Naive thymus-derived CD8-positive, alpha-beta T cell (primary cell): ENCODE results near the gene NOP56. TPM values are rescaled to one million over a fixed set of nuclear protein-coding genes. Genes with fewer than 3 reads are reported as not detected.

Experiments used
- ATAC-seq, 2 donors: fragments of 150-1000 bp; cut with Tn5 transposase in 1 of 2; sonication (Bioruptor Pico), chemical (Tn5 transposase) in 1 of 2; 1 replicate in 1 of 2; 2 replicates in 1 of 2; pipeline ENCODE4 v1.10.0; 2021; ENCODE audit warnings: mild to moderate bottlenecking in 2 of 2, moderate library complexity in 2 of 2
- POLR2A ChIA-PET: fragments of 350-600 bp; sonication (Branson Sonifier 250); formaldehyde crosslinking; loops from one replicate; lab custom pipeline; 2021; ENCODE audit warnings: antibody characterized with exemption; lab: Charles Lee
- DNase-seq, 10 donors: peaks; one replicate each; pipeline versions ENCODE4 v3.0.0 to v3.0.0-alpha.2; 2020 to 2022
- H3K27ac Mint-ChIP-seq, 10 donors: one replicate each; pipeline ENCODE4 v1.8.0; 2020 to 2022; ENCODE audit warnings: mild to moderate bottlenecking in 10 of 10, mixed read lengths in 10 of 10, moderate library complexity in 4 of 10, inconsistent platforms in 1 of 10
- H3K27me3 Mint-ChIP-seq, 5 donors: one replicate each; pipeline ENCODE4 v1.8.0; 2021 to 2022; ENCODE audit warnings: mixed read lengths in 5 of 5
- H3K36me3 Mint-ChIP-seq, 3 donors: one replicate each; pipeline ENCODE4 v1.8.0; 2020 to 2022; ENCODE audit warnings: mixed read lengths in 3 of 3, mild to moderate bottlenecking in 2 of 3, inconsistent platforms in 1 of 3
- H3K4me1 Mint-ChIP-seq, 4 donors: one replicate each; pipeline ENCODE4 v1.8.0; 2021 to 2022; ENCODE audit warnings: mixed read lengths in 4 of 4
- H3K4me3 Mint-ChIP-seq, 10 donors: one replicate each; pipeline ENCODE4 v1.8.0; 2020 to 2022; ENCODE audit warnings: mild to moderate bottlenecking in 10 of 10, mixed read lengths in 10 of 10, moderate library complexity in 6 of 10, inconsistent platforms in 1 of 10
- H3K9me3 Mint-ChIP-seq, 9 donors: one replicate each; pipeline ENCODE4 v1.8.0; 2020 to 2022; ENCODE audit warnings: mixed read lengths in 9 of 9, mild to moderate bottlenecking in 3 of 9, inconsistent platforms in 1 of 9, moderate library complexity in 1 of 9
- polyA plus RNA-seq, 3 donors: library from polyadenylated mRNA; unstranded; fragments of 300-500 nt; fragmentation: Illumina TruSeq; gene quantifications; one replicate each; pipeline ENCODE4 v1.2.3, GENCODE V29; 2021
- total RNA-seq, 8 experiments: library from RNA in 2 of 8; stranded (reverse) in 2 of 8; gene quantifications; one replicate each; pipeline ENCODE4 v1.2.3 and lab custom pipeline; 2021 to 2026

The NOP56 gene
- total and polyA plus RNA-seq, 5 experiments from 2014 or later = 72.3 to 279 (median 115) TPM

DNA sequence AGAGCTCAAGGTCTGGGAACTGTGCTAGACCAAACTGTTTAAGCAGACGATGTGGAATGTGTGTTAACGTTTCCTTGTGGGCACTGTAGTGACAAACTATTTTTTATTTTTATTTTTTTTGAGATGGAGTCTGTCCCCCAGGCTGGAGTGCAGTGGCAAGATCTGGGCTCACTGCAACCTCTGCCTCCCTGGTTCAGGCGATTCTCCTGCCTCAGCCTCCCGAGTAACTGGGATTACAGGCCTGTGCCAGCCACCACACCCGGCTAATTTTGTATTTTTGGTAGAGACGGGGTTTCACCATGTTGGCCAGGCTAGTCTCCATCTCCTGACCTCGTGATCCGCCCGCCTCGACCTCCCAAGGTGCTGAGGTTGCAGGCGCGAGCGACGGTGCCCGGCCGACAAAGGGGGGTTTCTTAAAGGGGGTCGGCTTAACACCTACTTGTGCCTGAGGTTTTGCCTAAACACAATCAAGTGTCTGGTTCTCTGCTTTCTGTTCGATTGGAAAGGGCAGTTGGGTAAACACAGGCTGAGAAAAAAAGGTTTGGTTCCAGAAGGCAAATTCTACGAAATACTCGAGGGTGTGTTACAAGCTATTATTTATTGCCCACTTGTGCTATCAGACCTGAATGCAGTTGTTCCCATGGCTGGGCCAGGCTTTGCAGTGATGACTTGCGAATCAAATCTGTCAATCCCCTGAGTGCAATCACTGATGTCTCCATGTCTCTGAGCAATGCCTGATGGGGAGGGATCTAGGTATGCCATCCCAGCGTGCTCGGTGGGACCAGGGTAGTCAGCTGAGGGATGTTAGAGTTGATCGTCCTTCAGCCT, 1.3 kb downstream of the NOP56 start:
- DNase-seq (no peak), ATAC-seq (no peak)
- Mint-ChIP-seq H3K4me3 (peak overlapping the region; percentile 81 to 93 (median 86)), H3K27ac (peak overlapping the region; percentile 57 to 92 (median 85)), H3K36me3 (peaks cover 0 to 52% (median 11%) of the 10 kb centered on the region in 3 donors), H3K27me3 (no peaks in the 10 kb centered on the region), H3K9me3 (no peaks in the 10 kb centered on the region), H3K4me1 (peaks cover 6 to 40% (median 37%) of the 10 kb centered on the region in 4 donors)
- POLR2A ChIA-PET = interaction anchor here (0.5 to 5.5 kb wide), 12 partner anchors 11 to 400 kb away, joined by 3 to 150 read pairs (median 11); partner anchors contain the start of genes IDH3B, PCED1A, PTPRA and SNRPB

- no peaks in the 10 kb centered on the region for H3K9me3 Mint-ChIP-seq
These were observed 2.0 kb downstream of the NOP56 start for GRCh38 chr20:2654384-2654822.

GRCh38 chr20:2654831-2655230, 2.4 kb downstream of the NOP56 start:
- DNase-seq (no peak), ATAC-seq (no peak)
- Mint-ChIP-seq H3K27me3 (no peaks in the 10 kb centered on the region), H3K4me1 (peaks cover 6 to 42% (median 35%) of the 10 kb centered on the region in 4 donors), H3K27ac (peak overlapping the region in 8 of 10 donors; percentile 28 to 87 (median 74)), H3K9me3 (no peaks in the 10 kb centered on the region), H3K4me3 (peak overlapping the region; percentile 81 to 93 (median 86)), H3K36me3 (peaks cover 0 to 62% (median 14%) of the 10 kb centered on the region in 3 donors)
- POLR2A ChIA-PET = interaction anchor here (1.1 to 5.5 kb wide), 3 partner anchors 10 to 87 kb away, joined by 3 to 150 read pairs (median 29); partner anchors contain the start of gene IDH3B

More at GRCh38 chr20:2654384-2654822, 2.0 kb downstream of the NOP56 start:
- Mint-ChIP-seq H3K27me3 (no peaks in the 10 kb centered on the region), H3K4me1 (peaks cover 6 to 40% (median 37%) of the 10 kb centered on the region in 4 donors), H3K4me3 (peak overlapping the region; percentile 81 to 93 (median 86)), H3K27ac (peak overlapping the region in 9 of 10 donors; percentile 28 to 88 (median 73)), H3K36me3 (peaks cover 0 to 58% (median 11%) of the 10 kb centered on the region in 3 donors)
- no peak for DNase-seq
- no peak for ATAC-seq
- POLR2A ChIA-PET = interaction anchor here (1.1 to 5.5 kb wide), 3 partner anchors 10 to 87 kb away, joined by 3 to 150 read pairs (median 29); partner anchors contain the start of gene IDH3B

DNA sequence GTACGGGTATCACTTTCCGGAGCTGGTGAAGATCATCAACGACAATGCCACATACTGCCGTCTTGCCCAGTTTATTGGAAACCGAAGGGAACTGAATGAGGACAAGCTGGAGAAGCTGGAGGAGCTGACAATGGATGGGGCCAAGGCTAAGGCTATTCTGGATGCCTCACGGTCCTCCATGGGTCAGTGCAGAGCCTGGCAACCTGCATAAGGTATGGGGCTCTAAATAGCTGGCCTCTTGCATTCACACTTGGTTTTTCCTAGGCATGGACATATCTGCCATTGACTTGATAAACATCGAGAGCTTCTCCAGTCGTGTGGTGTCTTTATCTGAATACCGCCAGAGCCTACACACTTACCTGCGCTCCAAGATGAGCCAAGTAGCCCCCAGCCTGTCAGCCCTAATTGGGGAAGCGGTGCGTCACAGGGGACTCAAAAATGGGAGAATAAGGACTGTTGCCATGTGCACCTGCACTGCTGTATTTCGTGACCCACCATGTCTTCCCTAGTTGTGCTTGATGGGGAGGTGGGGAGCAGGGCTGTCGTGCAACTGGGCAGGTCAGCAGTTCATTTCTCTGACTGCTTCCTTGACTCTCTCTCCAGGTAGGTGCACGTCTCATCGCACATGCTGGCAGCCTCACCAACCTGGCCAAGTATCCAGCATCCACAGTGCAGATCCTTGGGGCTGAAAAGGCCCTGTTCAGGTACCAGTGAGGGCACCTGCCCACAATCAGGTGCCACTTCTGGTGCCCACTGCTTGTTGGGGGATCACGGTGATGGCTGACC, 3.1 kb downstream of the NOP56 start:
- Mint-ChIP-seq H3K4me1 (peaks cover 6 to 36% (median 33%) of the 10 kb centered on the region in 4 donors), H3K4me3 (no peak overlapping the region), H3K9me3 (no peaks in the 10 kb centered on the region), H3K36me3 (peaks cover 0 to 69% (median 14%) of the 10 kb centered on the region in 3 donors), H3K27ac (peak overlapping the region in 7 of 10 donors; percentile 36 to 84 (median 71)), H3K27me3 (no peaks in the 10 kb centered on the region)
- POLR2A ChIA-PET = interaction anchor here (5.5 kb wide), 1 partner anchor 9 kb away, joined by 150 read pairs; the partner anchor contains the start of gene IDH3B
- ATAC-seq = no peak
- no peak for DNase-seq

GRCh38 chr20:2656471-2657117, 4.2 kb downstream of the NOP56 start:
- Mint-ChIP-seq H3K27ac (peak overlapping the region in 1 of 10 donors; percentile 51), H3K27me3 (no peaks in the 10 kb centered on the region), H3K36me3 (peaks cover 2 to 80% (median 16%) of the 10 kb centered on the region in 3 donors), H3K9me3 (no peaks in the 10 kb centered on the region), H3K4me3 (peak overlapping the region in 1 of 10 donors; percentile 18), H3K4me1 (peaks cover 7 to 36% (median 27%) of the 10 kb centered on the region in 4 donors)
- DNase-seq = no peak
- no peak for ATAC-seq
- POLR2A ChIA-PET = interaction anchor here (0.5 kb wide), 1 partner anchor 86 kb away, joined by 3 read pairs; no protein-coding TSS in a partner anchor

- no peaks in the 10 kb centered on the region for H3K9me3 Mint-ChIP-seq
- peak overlapping the region in 1 of 10 donors; percentile 13 for H3K27ac Mint-ChIP-seq
- H3K36me3 Mint-ChIP-seq = peaks cover 4 to 86% (median 22%) of the 10 kb centered on the region in 3 donors
- no peak overlapping the region for H3K4me3 Mint-ChIP-seq
- no peaks in the 10 kb centered on the region for H3K27me3 Mint-ChIP-seq
- DNase-seq = no peak
- no peak for ATAC-seq
- peaks cover 11 to 41% (median 32%) of the 10 kb centered on the region in 4 donors for H3K4me1 Mint-ChIP-seq
- POLR2A ChIA-PET = interaction anchor here (0.5 kb wide), 1 partner anchor 85 kb away, joined by 3 read pairs; no protein-coding TSS in a partner anchor
These were observed 4.8 kb downstream of the NOP56 start for GRCh38 chr20:2657241-2657640.

DNA sequence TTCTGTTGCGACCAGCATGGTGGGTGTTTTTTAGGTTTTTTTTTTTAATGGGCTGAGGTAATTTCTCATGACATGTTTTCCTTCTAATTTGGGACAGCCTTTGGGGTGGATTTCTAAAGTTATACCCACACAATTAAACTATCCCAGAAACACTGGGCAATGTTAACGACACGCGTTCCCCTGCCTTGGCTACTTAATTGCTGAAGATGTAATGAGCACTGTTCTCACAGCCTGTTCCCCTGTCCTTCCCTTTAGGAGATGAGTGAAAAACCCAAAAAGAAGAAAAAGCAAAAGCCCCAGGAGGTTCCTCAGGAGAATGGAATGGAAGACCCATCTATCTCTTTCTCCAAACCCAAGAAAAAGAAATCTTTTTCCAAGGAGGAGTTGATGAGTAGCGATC, 5.2 kb downstream of the NOP56 start:
- Mint-ChIP-seq H3K4me3 (no peak overlapping the region), H3K27ac (peak overlapping the region in 2 of 10 donors; percentile 19 to 64), H3K36me3 (peaks cover 4 to 90% (median 22%) of the 10 kb centered on the region in 3 donors), H3K9me3 (no peaks in the 10 kb centered on the region), H3K4me1 (peaks cover 13 to 43% (median 35%) of the 10 kb centered on the region in 4 donors), H3K27me3 (no peaks in the 10 kb centered on the region)
- POLR2A ChIA-PET = no interaction called here
- DNase-seq (no peak), ATAC-seq (no peak)

- H3K4me3 Mint-ChIP-seq = peak overlapping the region in 1 of 10 donors; percentile 62
- POLR2A ChIA-PET = no interaction called here
- no peaks in the 10 kb centered on the region for H3K27me3 Mint-ChIP-seq
- ATAC-seq (peak in 1 of 2 donors; percentile 39), DNase-seq (no peak)
- H3K36me3 Mint-ChIP-seq = peaks cover 4 to 92% (median 22%) of the 10 kb centered on the region in 3 donors
- H3K4me1 Mint-ChIP-seq = peaks cover 15 to 48% (median 38%) of the 10 kb centered on the region in 4 donors
- H3K27ac Mint-ChIP-seq = peak overlapping the region in 6 of 10 donors; percentile 12 to 83 (median 32)
- no peaks in the 10 kb centered on the region for H3K9me3 Mint-ChIP-seq
These were observed 6.3 kb downstream of the NOP56 start for GRCh38 chr20:2658414-2659354.

DNA sequence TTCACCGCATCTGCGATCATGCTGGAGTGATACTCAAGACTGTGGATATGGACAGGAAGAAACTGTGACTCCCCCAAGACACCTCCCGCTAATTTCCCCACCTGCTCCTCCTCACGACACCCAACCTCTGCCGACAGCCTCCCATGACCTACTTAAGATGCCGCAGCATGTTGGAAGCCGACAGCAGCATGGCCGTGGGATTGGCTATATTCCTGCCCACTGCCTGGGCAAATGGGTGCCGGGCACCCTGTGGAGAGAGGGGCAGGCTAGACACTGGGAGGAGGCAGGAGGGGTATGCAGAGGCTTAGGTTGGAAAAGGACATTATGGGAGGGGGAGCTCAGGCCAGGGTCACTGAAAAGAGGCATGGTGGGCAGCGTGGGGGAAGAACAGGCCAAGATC, 7.1 kb downstream of the NOP56 start:
- no peak for ATAC-seq
- POLR2A ChIA-PET = no interaction called here
- Mint-ChIP-seq H3K4me1 (peaks cover 18 to 47% (median 37%) of the 10 kb centered on the region in 4 donors), H3K27me3 (no peaks in the 10 kb centered on the region), H3K9me3 (no peaks in the 10 kb centered on the region), H3K4me3 (peak overlapping the region in 1 of 10 donors; percentile 4), H3K27ac (peak overlapping the region in 1 of 10 donors; percentile 69), H3K36me3 (peaks cover 4 to 83% (median 22%) of the 10 kb centered on the region in 3 donors)
- DNase-seq = no peak

DNA sequence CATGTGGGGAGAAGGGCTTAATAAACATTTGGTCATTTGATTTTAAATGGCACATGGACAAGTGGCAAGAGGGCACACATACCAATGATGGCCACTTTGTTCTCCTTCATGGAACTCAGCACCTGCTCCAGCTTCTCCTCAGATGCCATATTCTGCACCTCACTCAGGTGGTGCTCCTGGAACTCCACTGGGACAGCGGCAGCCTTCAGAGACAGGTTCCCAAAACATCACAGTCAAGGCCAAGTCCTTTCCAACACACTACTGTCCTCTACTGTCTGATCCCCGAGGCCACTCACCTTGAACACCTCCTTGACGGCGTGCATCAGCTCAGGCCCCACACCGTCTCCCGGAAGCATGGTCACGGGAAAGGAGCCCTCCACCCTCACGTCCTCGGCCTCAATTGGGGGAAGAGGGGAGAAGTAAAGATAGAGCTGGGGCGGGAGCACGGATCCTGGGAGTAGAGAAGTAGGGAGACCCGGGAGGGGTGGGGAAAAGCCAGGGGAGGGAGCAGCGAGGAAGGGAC, 11.0 kb downstream of the NOP56 start:
- Mint-ChIP-seq H3K27ac (peak overlapping the region; percentile 84 to 100 (median 96)), H3K9me3 (no peaks in the 10 kb centered on the region), H3K4me1 (peaks cover 12 to 37% (median 26%) of the 10 kb centered on the region in 4 donors), H3K36me3 (peaks cover 4 to 44% (median 12%) of the 10 kb centered on the region in 3 donors), H3K27me3 (peaks cover 0 to 2% (median 0%) of the 10 kb centered on the region in 5 donors), H3K4me3 (peak overlapping the region; percentile 89 to 99 (median 92))
- ATAC-seq (no peak), DNase-seq (no peak)
- POLR2A ChIA-PET = interaction anchor here (0.9 to 5.9 kb wide), 10 partner anchors 10 to 561 kb away, joined by 3 to 150 read pairs (median 6); partner anchors contain the start of genes NOP56, PCED1A, SNRPB and VPS16
